NB4 (cell line): ENCODE results near the gene CAMK2D.
A peak's percentile ranks its signal among the peaks of the same experiment; 100 is the strongest.

Experiments
- DNase-seq: peaks from one replicate; pipeline ENCODE4 v3.0.0; 2010; ENCODE audit warnings: low read depth
- H3K4me3 ChIP-seq: one replicate; pipeline ENCODE4 v1.5.1; 2011; ENCODE audit warnings: mild to moderate bottlenecking, low read depth, low read length, moderate library complexity
- MAX ChIP-seq: IDR thresholded peaks from 2 replicates; pipeline ENCODE4 v1.6.1; 2011; ENCODE audit warnings: low read depth, low read length
- MYC ChIP-seq: IDR thresholded peaks from 2 replicates; pipeline ENCODE4 v1.6.1; 2011; ENCODE audit warnings: low read depth, low read length
- POLR2A ChIP-seq: IDR thresholded peaks from 2 replicates; pipeline ENCODE4 v1.6.1; 2011; ENCODE audit warnings: mild to moderate bottlenecking; ENCODE audit not compliant: insufficient read length; ENCODE audit errors: extremely low read depth
- TF ChIP-seq, protein P1 (sequence below): IDR thresholded peaks from one replicate; pipeline ENCODE4 v1.5.1; 2012; ENCODE audit warnings: low read depth, low read length

Gene CAMK2D

GRCh38 chr4:113790478-113790877 lies 28.9 kb upstream of the CAMK2D start:
- DNase-seq, result peak; percentile 53
- H3K4me3 ChIP-seq, result no peak overlapping the region
- TF ChIP-seq, protein P1, sequence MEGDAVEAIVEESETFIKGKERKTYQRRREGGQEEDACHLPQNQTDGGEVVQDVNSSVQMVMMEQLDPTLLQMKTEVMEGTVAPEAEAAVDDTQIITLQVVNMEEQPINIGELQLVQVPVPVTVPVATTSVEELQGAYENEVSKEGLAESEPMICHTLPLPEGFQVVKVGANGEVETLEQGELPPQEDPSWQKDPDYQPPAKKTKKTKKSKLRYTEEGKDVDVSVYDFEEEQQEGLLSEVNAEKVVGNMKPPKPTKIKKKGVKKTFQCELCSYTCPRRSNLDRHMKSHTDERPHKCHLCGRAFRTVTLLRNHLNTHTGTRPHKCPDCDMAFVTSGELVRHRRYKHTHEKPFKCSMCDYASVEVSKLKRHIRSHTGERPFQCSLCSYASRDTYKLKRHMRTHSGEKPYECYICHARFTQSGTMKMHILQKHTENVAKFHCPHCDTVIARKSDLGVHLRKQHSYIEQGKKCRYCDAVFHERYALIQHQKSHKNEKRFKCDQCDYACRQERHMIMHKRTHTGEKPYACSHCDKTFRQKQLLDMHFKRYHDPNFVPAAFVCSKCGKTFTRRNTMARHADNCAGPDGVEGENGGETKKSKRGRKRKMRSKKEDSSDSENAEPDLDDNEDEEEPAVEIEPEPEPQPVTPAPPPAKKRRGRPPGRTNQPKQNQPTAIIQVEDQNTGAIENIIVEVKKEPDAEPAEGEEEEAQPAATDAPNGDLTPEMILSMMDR, result no peak
- no peak for TF ChIP-seq MAX
- no peak for TF ChIP-seq POLR2A
- no peak for TF ChIP-seq MYC

- peak; percentile 21 for DNase-seq
- TF ChIP-seq MAX (no peak), POLR2A (no peak), MYC (no peak)
- TF ChIP-seq, protein P1, result no peak
- H3K4me3 ChIP-seq, result no peak overlapping the region
Measured at GRCh38 chr4:113788888-113789287, 27.4 kb upstream of the CAMK2D start.

DNA sequence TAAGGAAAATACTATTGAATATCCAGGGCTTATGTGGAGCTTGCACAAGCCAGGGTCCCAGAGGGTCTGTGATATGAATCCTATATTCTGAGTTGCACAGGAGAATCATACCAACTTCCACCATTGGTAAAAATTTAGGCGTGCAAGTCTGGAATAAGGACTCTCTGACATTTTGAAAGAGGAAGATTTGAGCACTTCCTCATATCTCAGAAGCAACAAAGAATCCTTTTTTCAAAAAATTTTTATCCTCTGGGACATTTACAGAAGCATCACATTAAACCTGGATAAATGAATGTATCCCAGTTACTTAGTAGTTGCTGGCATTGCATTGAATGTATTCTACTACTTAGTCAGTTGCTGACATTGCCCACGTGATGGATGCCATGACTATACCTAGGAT lies 24.2 kb upstream of the CAMK2D start:
- peak; percentile 8 for DNase-seq
- TF ChIP-seq, protein P1, result no peak
- TF ChIP-seq MAX (no peak), POLR2A (no peak), MYC (no peak)
- no peak overlapping the region for H3K4me3 ChIP-seq

DNA sequence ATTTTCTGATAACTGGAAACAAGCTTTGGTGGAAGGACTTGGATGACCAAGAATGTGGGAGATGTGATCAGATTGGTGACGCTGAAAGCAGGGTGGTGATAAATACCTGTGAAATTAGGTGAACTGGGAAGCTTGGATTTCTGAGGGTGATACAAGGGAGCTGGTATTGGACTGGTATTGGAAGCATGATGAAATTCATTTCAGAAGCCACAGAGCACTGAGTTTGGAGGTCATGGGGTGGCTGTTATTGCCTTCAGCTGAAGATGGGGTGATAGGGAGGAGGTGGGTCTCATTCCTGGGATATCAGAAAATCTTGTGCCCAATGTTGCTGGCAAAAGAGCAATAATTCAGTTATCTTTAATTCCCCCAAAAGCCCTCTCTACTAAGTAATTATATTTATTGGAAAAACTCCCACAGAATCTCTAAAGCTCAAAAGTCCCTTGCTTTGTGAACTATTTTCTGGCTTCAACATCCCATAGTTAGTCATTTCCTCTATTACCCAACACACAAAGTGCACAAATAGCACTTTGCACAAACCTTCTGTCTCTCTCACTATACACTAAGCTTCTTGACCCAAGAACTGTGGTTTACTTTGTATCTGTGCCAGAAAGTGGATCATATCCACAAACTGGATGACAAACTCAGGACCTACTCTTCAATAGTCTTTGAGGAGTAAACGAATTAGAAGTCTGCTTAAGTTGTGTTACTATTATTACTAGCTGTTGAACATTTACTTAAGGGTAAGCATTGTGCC lies 23.1 kb upstream of the CAMK2D start:
- no peak overlapping the region for H3K4me3 ChIP-seq
- TF ChIP-seq POLR2A (no peak), MAX (no peak), MYC (no peak)
- TF ChIP-seq, protein P1, result no peak
- peak; percentile 88 for DNase-seq

- DNase-seq, result no peak
- no peak overlapping the region for H3K4me3 ChIP-seq
- TF ChIP-seq POLR2A, result no peak
Measured at GRCh38 chr4:113783701-113784100, 22.2 kb upstream of the CAMK2D start.

DNA sequence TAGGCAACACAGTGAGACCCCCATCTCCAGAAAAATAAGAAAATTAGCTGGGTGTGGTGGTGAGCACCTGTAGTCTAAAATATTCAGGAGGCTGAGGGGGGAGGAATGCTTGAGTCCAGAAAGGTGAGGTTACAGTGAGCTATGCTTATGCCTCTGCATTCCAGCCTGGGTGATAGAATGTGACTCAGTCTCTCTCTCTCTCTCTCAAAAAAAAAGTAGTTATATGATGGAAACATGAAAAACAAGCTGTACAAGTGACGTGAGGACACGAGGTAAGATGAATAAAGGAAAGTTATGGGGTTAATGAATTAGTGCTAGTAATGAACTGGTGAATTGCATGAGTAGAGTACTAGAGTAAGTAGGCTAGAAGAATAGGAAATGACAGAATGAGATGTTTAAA lies 21.8 kb upstream of the CAMK2D start:
- no peak for DNase-seq
- TF ChIP-seq MYC (no peak), POLR2A (no peak), MAX (no peak)
- TF ChIP-seq, protein P1, result no peak
- no peak overlapping the region for H3K4me3 ChIP-seq
